Kidney epithelial cell (primary cell): ENCODE results near the gene TOP2A. TPM values are rescaled to one million over a fixed set of nuclear protein-coding genes. Genes with fewer than 3 reads are reported as not detected.

Experiments used
- DNase-seq: peaks from one replicate; pipeline ENCODE4 v3.0.0-alpha.2; 2010; ENCODE audit warnings: low read depth
- H3K27me3 ChIP-seq: 2 replicates; pipeline ENCODE4 v1.6.0; 2011; ENCODE audit warnings: low read length; ENCODE audit not compliant: control insufficient read depth, insufficient read depth
- H3K36me3 ChIP-seq: 2 replicates; pipeline ENCODE4 v1.5.1; 2011; ENCODE audit warnings: low read length; ENCODE audit not compliant: control insufficient read depth, insufficient read depth
- H3K4me3 ChIP-seq: 2 replicates; pipeline ENCODE4 v1.5.1; 2011; ENCODE audit warnings: low read depth, mild to moderate bottlenecking, control low read depth, low read length
- total RNA-seq: library from RNA; depleted of rRNA; stranded (reverse); fragments of >200 nt; gene quantifications from 2 replicates; pipeline ENCODE4 v1.2.3, GENCODE V29; 2015
- TF ChIP-seq, protein P1 (sequence below): IDR thresholded peaks from 2 replicates; pipeline ENCODE4 v1.5.1; 2011; ENCODE audit warnings: mild to moderate bottlenecking, moderate library complexity, low read length, control low read depth, inconsistent platforms; ENCODE audit not compliant: insufficient read depth, poor library complexity, severe bottlenecking

The TOP2A gene
- total RNA-seq, 1 donor from 2014 or later = 17.4 TPM

- DNase-seq = no peak
- TF ChIP-seq, protein P1, sequence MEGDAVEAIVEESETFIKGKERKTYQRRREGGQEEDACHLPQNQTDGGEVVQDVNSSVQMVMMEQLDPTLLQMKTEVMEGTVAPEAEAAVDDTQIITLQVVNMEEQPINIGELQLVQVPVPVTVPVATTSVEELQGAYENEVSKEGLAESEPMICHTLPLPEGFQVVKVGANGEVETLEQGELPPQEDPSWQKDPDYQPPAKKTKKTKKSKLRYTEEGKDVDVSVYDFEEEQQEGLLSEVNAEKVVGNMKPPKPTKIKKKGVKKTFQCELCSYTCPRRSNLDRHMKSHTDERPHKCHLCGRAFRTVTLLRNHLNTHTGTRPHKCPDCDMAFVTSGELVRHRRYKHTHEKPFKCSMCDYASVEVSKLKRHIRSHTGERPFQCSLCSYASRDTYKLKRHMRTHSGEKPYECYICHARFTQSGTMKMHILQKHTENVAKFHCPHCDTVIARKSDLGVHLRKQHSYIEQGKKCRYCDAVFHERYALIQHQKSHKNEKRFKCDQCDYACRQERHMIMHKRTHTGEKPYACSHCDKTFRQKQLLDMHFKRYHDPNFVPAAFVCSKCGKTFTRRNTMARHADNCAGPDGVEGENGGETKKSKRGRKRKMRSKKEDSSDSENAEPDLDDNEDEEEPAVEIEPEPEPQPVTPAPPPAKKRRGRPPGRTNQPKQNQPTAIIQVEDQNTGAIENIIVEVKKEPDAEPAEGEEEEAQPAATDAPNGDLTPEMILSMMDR = no peak
- Histone ChIP-seq H3K4me3 (peak overlapping the region; percentile 80), H3K36me3 (peaks cover 4% of the 10 kb centered on the region), H3K27me3 (no peaks in the 10 kb centered on the region)
Observed at GRCh38 chr17:40343219-40344119, 74.2 kb downstream of the TOP2A start.

DNA sequence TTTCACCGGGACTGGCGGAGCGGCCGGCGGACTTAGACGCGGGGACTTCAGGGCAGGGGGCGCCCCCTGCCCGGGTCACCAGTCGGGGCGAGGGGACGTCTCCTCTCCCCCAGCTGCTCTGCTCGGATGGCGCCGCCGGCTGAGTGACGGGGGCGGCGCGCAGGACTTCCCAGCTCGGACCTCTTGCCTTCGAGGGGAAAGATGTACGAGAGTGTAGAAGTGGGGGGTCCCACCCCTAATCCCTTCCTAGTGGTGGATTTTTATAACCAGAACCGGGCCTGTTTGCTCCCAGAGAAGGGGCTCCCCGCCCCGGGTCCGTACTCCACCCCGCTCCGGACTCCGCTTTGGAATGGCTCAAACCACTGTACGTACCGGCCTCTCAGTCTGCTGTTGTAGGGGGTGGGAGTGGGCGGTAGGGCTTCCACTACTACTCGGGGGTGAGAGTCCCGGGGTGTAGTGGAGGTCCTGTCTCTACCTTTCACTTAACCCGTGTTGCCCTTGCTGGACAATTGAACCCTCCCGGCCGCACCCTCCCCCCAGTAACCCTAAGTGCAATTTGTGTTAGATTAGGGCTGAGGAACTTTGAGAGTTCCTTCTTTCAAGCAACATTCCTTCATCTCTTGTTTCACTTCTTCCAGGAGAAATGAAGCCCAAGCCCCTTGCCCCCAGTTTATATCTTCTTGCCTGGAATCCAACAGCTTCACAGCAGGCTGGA lies 75.0 kb downstream of the TOP2A start:
- Histone ChIP-seq H3K4me3 (peak overlapping the region; percentile 80), H3K36me3 (peaks cover 2% of the 10 kb centered on the region), H3K27me3 (no peaks in the 10 kb centered on the region)
- TF ChIP-seq, protein P1 = no peak
- DNase-seq = no peak

- Histone ChIP-seq H3K4me3 (peak overlapping the region; percentile 80), H3K27me3 (no peaks in the 10 kb centered on the region), H3K36me3 (peaks cover 2% of the 10 kb centered on the region)
- no peak for DNase-seq
- TF ChIP-seq, protein P1 = no peak
Observed at GRCh38 chr17:40341808-40342503, 75.7 kb downstream of the TOP2A start.

DNA sequence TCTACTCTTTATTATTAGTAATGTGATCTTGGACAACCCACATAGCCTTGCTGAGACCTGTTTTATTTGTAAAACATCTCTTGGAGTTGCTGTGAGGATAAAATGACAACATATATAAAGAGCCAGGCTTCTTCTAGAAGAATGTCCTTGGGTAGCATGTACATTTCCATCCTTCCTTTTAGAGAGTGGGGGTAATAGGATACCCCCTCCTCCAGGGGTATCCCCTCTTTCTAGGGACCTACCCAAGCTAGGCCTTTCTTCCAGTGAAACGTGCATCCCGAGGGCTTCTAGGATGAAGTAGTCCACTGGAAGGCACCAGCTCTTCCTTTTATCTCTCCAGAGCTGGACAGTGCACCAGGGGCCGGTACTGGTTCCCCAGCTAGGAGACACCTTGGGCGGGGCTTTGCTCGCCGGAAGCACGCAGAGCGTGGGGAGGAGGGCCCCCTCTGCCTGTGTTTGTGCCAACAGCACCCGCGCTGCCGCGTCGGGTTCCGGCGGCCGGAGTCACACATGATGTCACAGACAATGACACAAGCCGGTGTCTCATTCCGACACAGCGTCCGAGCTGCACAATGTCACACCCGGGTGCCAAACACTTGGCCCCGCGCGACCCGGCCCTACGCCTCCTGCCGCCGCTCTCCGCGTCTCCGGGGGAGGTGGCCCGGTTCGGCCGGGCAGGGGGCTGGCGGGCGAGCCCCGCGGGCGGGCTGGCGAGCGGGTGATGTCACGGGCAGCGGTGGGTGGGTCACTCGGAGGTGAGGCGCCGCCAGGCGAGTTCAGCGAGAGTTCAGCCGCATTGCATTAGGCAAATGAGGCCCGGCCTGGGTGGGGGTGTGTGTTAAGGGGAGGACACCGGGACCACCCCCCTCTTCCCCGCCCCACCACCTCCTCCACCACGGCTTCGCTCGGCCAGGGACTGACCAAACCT lies 76.6 kb downstream of the TOP2A start:
- no peak for DNase-seq
- Histone ChIP-seq H3K27me3 (no peaks in the 10 kb centered on the region), H3K4me3 (peak overlapping the region; percentile 80), H3K36me3 (peaks cover 2% of the 10 kb centered on the region)
- TF ChIP-seq, protein P1 = peak; percentile 34

GRCh38 chr17:40340327-40340726 lies 77.4 kb downstream of the TOP2A start:
- Histone ChIP-seq H3K4me3 (no peak overlapping the region), H3K36me3 (peaks cover 2% of the 10 kb centered on the region), H3K27me3 (no peaks in the 10 kb centered on the region)
- TF ChIP-seq, protein P1 = no peak
- no peak for DNase-seq
